Stimulated activated CD4-positive, alpha-beta T cell treated with anti-CD3 and anti-CD28 coated beads, TNF-alpha, amount 100 ng/mL, for 48 hours (primary cell): ENCODE measurements around the gene LHX5.

Experiments used
- DNase-seq, 3 donors: peaks; one replicate each; pipeline ENCODE4 v3.0.0-alpha.2; 2020; ENCODE audit warnings: low read depth in 3 of 3

Gene LHX5

GRCh38 chr12:113477842-113478215 is 6.2 kb upstream of the LHX5 start:
- no peak for DNase-seq

- DNase-seq: no peak
Observed at GRCh38 chr12:113477171-113477841, 5.6 kb upstream of the LHX5 start.

- no peak for DNase-seq
Observed at GRCh38 chr12:113476176-113476986, 4.7 kb upstream of the LHX5 start.

GRCh38 chr12:113475451-113476175 is 3.9 kb upstream of the LHX5 start:
- DNase-seq: no peak

GRCh38 chr12:113474635-113475436 is 3.2 kb upstream of the LHX5 start:
- no peak for DNase-seq

GRCh38 chr12:113473942-113474341 is 2.3 kb upstream of the LHX5 start:
- DNase-seq: no peak

- no peak for DNase-seq
Observed at GRCh38 chr12:113473400-113473799, 1.7 kb upstream of the LHX5 start.

- no peak for DNase-seq
Observed at GRCh38 chr12:113472191-113473121, 785 bp upstream of the LHX5 start.

- DNase-seq: no peak
Observed at GRCh38 chr12:113470871-113471618, 626 bp downstream of the LHX5 start.

GRCh38 chr12:113469949-113470743 is 1.5 kb downstream of the LHX5 start:
- no peak for DNase-seq

- no peak for DNase-seq
Observed at GRCh38 chr12:113469224-113469948, 2.3 kb downstream of the LHX5 start.

- no peak for DNase-seq
Observed at GRCh38 chr12:113468365-113469223, 3.1 kb downstream of the LHX5 start.

GRCh38 chr12:113467502-113468364 is 3.9 kb downstream of the LHX5 start:
- DNase-seq: no peak

GRCh38 chr12:113467142-113467501 is 4.5 kb downstream of the LHX5 start:
- no peak for DNase-seq

- no peak for DNase-seq
Observed at GRCh38 chr12:113466454-113467141, 5.1 kb downstream of the LHX5 start.
